Left ventricle myocardium superior (tissue), 1 donor: ENCODE measurements around the gene PNISR. TPM values are rescaled to one million over a fixed set of nuclear protein-coding genes. Genes with fewer than 3 reads are reported as not detected.

Source experiments
- ATAC-seq: fragments of 200-7000 bp; cut with Tn5 transposase; one replicate; pipeline ENCODE4 v1.9.1; 2020; ENCODE audit warnings: mild to moderate bottlenecking, moderate library complexity
- DNase-seq: peaks from one replicate; pipeline ENCODE4 v3.0.0-alpha.2; 2020
- intact Hi-C: fragments of 100-400 bp; cut with micrococcal nuclease; formaldehyde crosslinking; loops from one replicate; pipeline ENCODE4 v1.11.0; 2022
- total RNA-seq: library from RNA; stranded (reverse); fragmentation: NEBNext Ultra II Directional; extraction: Animal tissue kit (Norgen Biotek cat#: 25700); gene quantifications from one replicate; pipeline ENCODE4 v1.2.1, GENCODE V29; 2021
- donor health status: DM: no; HTN: yes; CAD: no; lungs with severe emphysema.

Gene PNISR
- total RNA-seq, 1 donor from 2014 or later: 54.6 TPM

- intact Hi-C loops: no loop called here
- DNase-seq (no peak), ATAC-seq (peak; percentile 66)
Observed at GRCh38 chr6:99412065-99412464, 13.0 kb downstream of the PNISR start.

GRCh38 chr6:99409672-99410071 lies 15.4 kb downstream of the PNISR start:
- intact Hi-C loops: no loop called here
- DNase-seq (no peak), ATAC-seq (no peak)

- ATAC-seq (no peak), DNase-seq (no peak)
- intact Hi-C loops: no loop called here
Observed at GRCh38 chr6:99407076-99407475, 18.0 kb downstream of the PNISR start.

GRCh38 chr6:99402448-99402847 lies 22.7 kb downstream of the PNISR start:
- intact Hi-C loops: no loop called here
- DNase-seq: no peak
- ATAC-seq: no peak

GRCh38 chr6:99397287-99397686 lies 27.8 kb downstream of the PNISR start:
- ATAC-seq (no peak), DNase-seq (no peak)
- intact Hi-C loops: no loop called here

GRCh38 chr6:99393698-99394531 lies 31.2 kb downstream of the PNISR start, which contains the start of gene COQ3:
Gene COQ3, minus strand, starts transcription at chr6:99394195. Its CDS starts 16 bp downstream, at chr6:99394179.
- ATAC-seq (peak; percentile 93), DNase-seq (peak; percentile 85)
- intact Hi-C loops: no loop called here

GRCh38 chr6:99393366-99393697 lies 31.8 kb downstream of the PNISR start:
- no peak for ATAC-seq
- no peak for DNase-seq
- intact Hi-C loops: no loop called here

- no peak for DNase-seq
- ATAC-seq: no peak
- intact Hi-C loops: no loop called here
Observed at GRCh38 chr6:99390896-99391295, 34.2 kb downstream of the PNISR start.

GRCh38 chr6:99384507-99384906 lies 40.6 kb downstream of the PNISR start:
- intact Hi-C loops: no loop called here
- no peak for DNase-seq
- no peak for ATAC-seq

GRCh38 chr6:99378636-99379035 lies 46.5 kb downstream of the PNISR start:
- DNase-seq (no peak), ATAC-seq (no peak)
- intact Hi-C loops: no loop called here

GRCh38 chr6:99369533-99369932 lies 55.6 kb downstream of the PNISR start:
- intact Hi-C loops: no loop called here
- no peak for DNase-seq
- no peak for ATAC-seq

- ATAC-seq (no peak), DNase-seq (no peak)
- intact Hi-C loops: no loop called here
Observed at GRCh38 chr6:99366852-99367251, 58.3 kb downstream of the PNISR start.

GRCh38 chr6:99364026-99364425 lies 61.1 kb downstream of the PNISR start:
- intact Hi-C loops: no loop called here
- no peak for DNase-seq
- ATAC-seq: no peak

GRCh38 chr6:99362678-99363268 lies 62.3 kb downstream of the PNISR start:
- DNase-seq (no peak), ATAC-seq (no peak)
- intact Hi-C loops: no loop called here

- intact Hi-C loops: no loop called here
- no peak for ATAC-seq
Observed at GRCh38 chr6:99359800-99360199, 65.3 kb downstream of the PNISR start.

GRCh38 chr6:99356641-99357040 lies 68.5 kb downstream of the PNISR start:
- intact Hi-C loops: no loop called here
- ATAC-seq (no peak), DNase-seq (no peak)

More at GRCh38 chr6:99359800-99360199, 65.3 kb downstream of the PNISR start:
- DNase-seq: no peak

GRCh38 chr6:99354983-99355382 lies 70.1 kb downstream of the PNISR start:
- ATAC-seq (no peak), DNase-seq (no peak)
- intact Hi-C loops: no loop called here

GRCh38 chr6:99353126-99353525 lies 72.0 kb downstream of the PNISR start:
- intact Hi-C loops: no loop called here
- DNase-seq (no peak), ATAC-seq (no peak)

- intact Hi-C loops: no loop called here
- ATAC-seq (no peak), DNase-seq (no peak)
Observed at GRCh38 chr6:99350573-99350972, 74.5 kb downstream of the PNISR start.

- DNase-seq: peak; percentile 34
- peak; percentile 74 for ATAC-seq
- intact Hi-C loops: no loop called here
Observed at GRCh38 chr6:99349171-99350141, 75.7 kb downstream of the PNISR start, which contains the start of gene FAXC. Gene FAXC, minus strand, starts transcription at chr6:99349674. Its CDS starts 302 bp downstream, at chr6:99349372.
